ENCODE data around the gene PCDHB5.
"Not testable (repeated sequence)": the region's sequence is repeated elsewhere in the genome, so short reads cannot be mapped to it uniquely, and the experiment has no call there.

DNA sequence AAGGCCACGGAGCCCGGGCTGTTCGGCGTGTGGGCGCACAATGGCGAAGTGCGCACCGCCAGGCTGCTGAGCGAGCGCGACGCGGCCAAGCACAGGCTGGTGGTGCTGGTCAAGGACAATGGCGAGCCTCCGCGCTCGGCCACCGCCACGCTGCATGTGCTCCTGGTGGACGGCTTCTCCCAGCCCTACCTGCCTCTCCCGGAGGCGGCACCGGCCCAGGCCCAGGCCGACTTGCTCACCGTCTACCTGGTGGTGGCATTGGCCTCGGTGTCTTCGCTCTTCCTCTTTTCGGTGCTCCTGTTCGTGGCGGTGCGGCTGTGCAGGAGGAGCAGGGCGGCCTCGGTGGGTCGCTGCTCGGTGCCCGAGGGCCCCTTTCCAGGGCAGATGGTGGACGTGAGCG lies 32.5 kb upstream of the PCDHB5 start:
- TF ChIP-seq, protein P1, sequence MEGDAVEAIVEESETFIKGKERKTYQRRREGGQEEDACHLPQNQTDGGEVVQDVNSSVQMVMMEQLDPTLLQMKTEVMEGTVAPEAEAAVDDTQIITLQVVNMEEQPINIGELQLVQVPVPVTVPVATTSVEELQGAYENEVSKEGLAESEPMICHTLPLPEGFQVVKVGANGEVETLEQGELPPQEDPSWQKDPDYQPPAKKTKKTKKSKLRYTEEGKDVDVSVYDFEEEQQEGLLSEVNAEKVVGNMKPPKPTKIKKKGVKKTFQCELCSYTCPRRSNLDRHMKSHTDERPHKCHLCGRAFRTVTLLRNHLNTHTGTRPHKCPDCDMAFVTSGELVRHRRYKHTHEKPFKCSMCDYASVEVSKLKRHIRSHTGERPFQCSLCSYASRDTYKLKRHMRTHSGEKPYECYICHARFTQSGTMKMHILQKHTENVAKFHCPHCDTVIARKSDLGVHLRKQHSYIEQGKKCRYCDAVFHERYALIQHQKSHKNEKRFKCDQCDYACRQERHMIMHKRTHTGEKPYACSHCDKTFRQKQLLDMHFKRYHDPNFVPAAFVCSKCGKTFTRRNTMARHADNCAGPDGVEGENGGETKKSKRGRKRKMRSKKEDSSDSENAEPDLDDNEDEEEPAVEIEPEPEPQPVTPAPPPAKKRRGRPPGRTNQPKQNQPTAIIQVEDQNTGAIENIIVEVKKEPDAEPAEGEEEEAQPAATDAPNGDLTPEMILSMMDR (IDR thresholded peaks at IDR 0.05; ENCODE audit: low read depth, low read length), result not testable (repeated sequence)
- not testable (repeated sequence) for TF ChIP-seq EZH2phosphoT487 (IDR thresholded peaks at IDR 0.05; ENCODE audit: low read depth)

All from OCI-LY3 (cell line).